ENCODE measurements around the gene LCLAT1. TPM values are rescaled to one million over a fixed set of nuclear protein-coding genes. Genes with fewer than 3 reads are reported as not detected.

Gene LCLAT1
- total and polyA plus RNA-seq, 2 of the 4 experiments (the other 2 are of a cell fraction) = 7.5 to 11.5 TPM

GRCh38 chr2:30681022-30681421 is 234.0 kb downstream of the LCLAT1 start:
- H3K4me2 ChIP-seq (ENCODE audit: low read depth, low read length) = no peak overlapping the region
- H2BK15ac ChIP-seq (ENCODE audit: low read depth, low read length) = no peak overlapping the region
- H3K4me3 ChIP-seq (ENCODE audit: insufficient read depth, low read depth, low read length) = no peak overlapping the region
- no peak overlapping the region for H3K56ac ChIP-seq (ENCODE audit: extremely low read depth, insufficient read depth, low read length)
- H4K8ac ChIP-seq (ENCODE audit: low read depth in 2 of 2, low read length in 2 of 2) = no peak overlapping the region
- H3K27me3 ChIP-seq (ENCODE audit: control insufficient read depth, insufficient read depth, low read length) = no peaks in the 10 kb centered on the region
- WGBS, 2 experiments (ENCODE audit: extremely low coverage in 2 of 2, insufficient read length in 1 of 2) = no CpG with 5 or more reads among the region's 4 CpGs
- ATAC-seq (ENCODE audit: low read depth) (no peak), DNase-seq (no peak)
- no peak overlapping the region for H2AK9ac ChIP-seq (replicated peaks; ENCODE audit: low read depth, low read length, poor library complexity)
- peaks cover 3% of the 10 kb centered on the region; the same call in 1 of the 2 replicates for H3K9me1 ChIP-seq (ENCODE audit: insufficient read depth, low read length)
- H3K14ac ChIP-seq (replicated peaks; ENCODE audit: low read depth, low read length) = no peak overlapping the region
- no peaks in the 10 kb centered on the region for H4K20me1 ChIP-seq (ENCODE audit: insufficient read depth, low read length)
- POLR2A ChIA-PET (ENCODE audit: unreplicated experiment) = no interaction called here
- H3K4me1 ChIP-seq (ENCODE audit: control insufficient read depth, insufficient read depth, low read length) = no peaks in the 10 kb centered on the region
- H2BK5ac ChIP-seq (ENCODE audit: low read depth, low read length, poor library complexity, severe bottlenecking) = no peak overlapping the region
- H2BK120ac ChIP-seq (ENCODE audit: low read depth, low read length) = no peak overlapping the region
- in situ Hi-C loops (cut with MboI; ENCODE audit: low sequenced_read_pairs) (no loop called here), dilution Hi-C loops (cut with HindIII; ENCODE audit: low sequenced_read_pairs, unreplicated experiment) (no loop called here), intact Hi-C loops (cut with micrococcal nuclease) (no loop called here)
- no TSS peak for BruUV-seq (replicated peaks)
- no peaks in the 10 kb centered on the region for H3K36me3 ChIP-seq (ENCODE audit: control insufficient read depth, insufficient read depth, low read length)
- H4K5ac ChIP-seq (ENCODE audit: low read depth, low read length) = no peak overlapping the region
- no peak overlapping the region for H2BK20ac ChIP-seq (ENCODE audit: low read depth, low read length)
- TF ChIP-seq MXI1 (IDR thresholded peaks at IDR 0.05; ENCODE audit: borderline replicate concordance, low read depth, low read length) (no peak), RCOR1 (IDR thresholded peaks at IDR 0.05; ENCODE audit: insufficient replicate concordance, low read length) (no peak), CHD1 (IDR thresholded peaks at IDR 0.05; ENCODE audit: low read depth, low read length) (no peak), NFE2L2 (IDR thresholded peaks at IDR 0.05; ENCODE audit: low read depth, low read length) (no peak), FOS (IDR thresholded peaks at IDR 0.05; ENCODE audit: low read depth, low read length) (no peak), MAFK (IDR thresholded peaks at IDR 0.05; ENCODE audit: low read depth, low read length) (no peak), MAZ (IDR thresholded peaks at IDR 0.05; ENCODE audit: borderline replicate concordance, low read depth, low read length) (no peak), RAD21 (IDR thresholded peaks at IDR 0.05; ENCODE audit: low read length) (no peak), RFX5 (IDR thresholded peaks at IDR 0.05; ENCODE audit: low read depth, low read length) (no peak), BHLHE40 (IDR thresholded peaks at IDR 0.05; ENCODE audit: low read depth, low read length) (no peak), CEBPB (IDR thresholded peaks at IDR 0.05; ENCODE audit: low read depth, low read length) (no peak), POLR2A (IDR thresholded peaks at IDR 0.05; ENCODE audit: low read depth, low read length) (no peak), SMC3 (IDR thresholded peaks at IDR 0.05; ENCODE audit: low read depth, low read length) (no peak)
- TF ChIP-seq, protein P1, sequence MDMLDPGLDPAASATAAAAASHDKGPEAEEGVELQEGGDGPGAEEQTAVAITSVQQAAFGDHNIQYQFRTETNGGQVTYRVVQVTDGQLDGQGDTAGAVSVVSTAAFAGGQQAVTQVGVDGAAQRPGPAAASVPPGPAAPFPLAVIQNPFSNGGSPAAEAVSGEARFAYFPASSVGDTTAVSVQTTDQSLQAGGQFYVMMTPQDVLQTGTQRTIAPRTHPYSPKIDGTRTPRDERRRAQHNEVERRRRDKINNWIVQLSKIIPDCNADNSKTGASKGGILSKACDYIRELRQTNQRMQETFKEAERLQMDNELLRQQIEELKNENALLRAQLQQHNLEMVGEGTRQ (IDR thresholded peaks at IDR 0.05; ENCODE audit: low read depth, low read length) = no peak
- TF ChIP-seq, protein P2, sequence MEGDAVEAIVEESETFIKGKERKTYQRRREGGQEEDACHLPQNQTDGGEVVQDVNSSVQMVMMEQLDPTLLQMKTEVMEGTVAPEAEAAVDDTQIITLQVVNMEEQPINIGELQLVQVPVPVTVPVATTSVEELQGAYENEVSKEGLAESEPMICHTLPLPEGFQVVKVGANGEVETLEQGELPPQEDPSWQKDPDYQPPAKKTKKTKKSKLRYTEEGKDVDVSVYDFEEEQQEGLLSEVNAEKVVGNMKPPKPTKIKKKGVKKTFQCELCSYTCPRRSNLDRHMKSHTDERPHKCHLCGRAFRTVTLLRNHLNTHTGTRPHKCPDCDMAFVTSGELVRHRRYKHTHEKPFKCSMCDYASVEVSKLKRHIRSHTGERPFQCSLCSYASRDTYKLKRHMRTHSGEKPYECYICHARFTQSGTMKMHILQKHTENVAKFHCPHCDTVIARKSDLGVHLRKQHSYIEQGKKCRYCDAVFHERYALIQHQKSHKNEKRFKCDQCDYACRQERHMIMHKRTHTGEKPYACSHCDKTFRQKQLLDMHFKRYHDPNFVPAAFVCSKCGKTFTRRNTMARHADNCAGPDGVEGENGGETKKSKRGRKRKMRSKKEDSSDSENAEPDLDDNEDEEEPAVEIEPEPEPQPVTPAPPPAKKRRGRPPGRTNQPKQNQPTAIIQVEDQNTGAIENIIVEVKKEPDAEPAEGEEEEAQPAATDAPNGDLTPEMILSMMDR (conservative IDR thresholded peaks at IDR 0.05; ENCODE audit: low read depth, low read length) = no peak
- TF ChIP-seq, protein P3, sequence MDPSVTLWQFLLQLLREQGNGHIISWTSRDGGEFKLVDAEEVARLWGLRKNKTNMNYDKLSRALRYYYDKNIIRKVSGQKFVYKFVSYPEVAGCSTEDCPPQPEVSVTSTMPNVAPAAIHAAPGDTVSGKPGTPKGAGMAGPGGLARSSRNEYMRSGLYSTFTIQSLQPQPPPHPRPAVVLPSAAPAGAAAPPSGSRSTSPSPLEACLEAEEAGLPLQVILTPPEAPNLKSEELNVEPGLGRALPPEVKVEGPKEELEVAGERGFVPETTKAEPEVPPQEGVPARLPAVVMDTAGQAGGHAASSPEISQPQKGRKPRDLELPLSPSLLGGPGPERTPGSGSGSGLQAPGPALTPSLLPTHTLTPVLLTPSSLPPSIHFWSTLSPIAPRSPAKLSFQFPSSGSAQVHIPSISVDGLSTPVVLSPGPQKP (IDR thresholded peaks at IDR 0.05; ENCODE audit: borderline replicate concordance, low read depth, low read length) = no peak
- no peak overlapping the region for H2AK5ac ChIP-seq (ENCODE audit: low read depth, low read length)
- no peak overlapping the region for H3K18ac ChIP-seq (ENCODE audit: low read depth, low read length)
- no peak overlapping the region for H3K23ac ChIP-seq (ENCODE audit: low read depth, low read length)
- no peaks in the 10 kb centered on the region for H3K9me3 ChIP-seq (ENCODE audit: control insufficient read depth, insufficient read depth, low read length)
- CTCF ChIA-PET = interaction anchor here (0.9 kb wide), 1 partner anchor 14 kb away, joined by 3 read pairs; no protein-coding TSS in a partner anchor
- no peak overlapping the region for H3K27ac ChIP-seq (ENCODE audit: insufficient read depth, low read length)
- no peak overlapping the region for H3K9ac ChIP-seq (ENCODE audit: low read depth, low read length)
- H2AFZ ChIP-seq (replicated peaks; ENCODE audit: low read length, poor library complexity) = no peak overlapping the region
- H3K79me1 ChIP-seq (ENCODE audit: low read depth in 1 of 2, low read length in 2 of 2) = no peaks in the 10 kb centered on the region
- H3K4ac ChIP-seq (ENCODE audit: low read depth, low read length) = no peak overlapping the region
- no peak overlapping the region for H4K91ac ChIP-seq (ENCODE audit: insufficient read depth, low read depth, low read length)
